RWPE2 (cell line): Measurements from ENCODE around the gene MYADML2.

Source experiments
- ATAC-seq: fragments of 200-7000 bp; cut with Tn5 transposase; 3 replicates; pipeline ENCODE4 v1.9.1; 2021; ENCODE audit warnings: low read depth
- DNase-seq: peaks from one replicate; pipeline ENCODE4 v3.0.0-alpha.2; 2020; ENCODE audit warnings: low spot score
- H3K27ac ChIP-seq: fragments of 450-650 bp; 2 replicates; pipeline ENCODE4 v1.5.1; 2017; ENCODE audit warnings: mild to moderate bottlenecking; ENCODE audit not compliant: poor library complexity, severe bottlenecking
- H3K27me3 ChIP-seq: fragments of 250-450 bp; sonication (Bioruptor Pico); 2 replicates; pipeline ENCODE4 v1.5.1; 2021; ENCODE audit warnings: mild to moderate bottlenecking, moderate library complexity; ENCODE audit not compliant: insufficient read depth, poor library complexity, severe bottlenecking
- H3K36me3 ChIP-seq: fragments of 250-450 bp; sonication (Bioruptor Pico); 2 replicates; pipeline ENCODE4 v1.5.1; 2020; ENCODE audit warnings: low read depth, mild to moderate bottlenecking, moderate library complexity
- H3K4me1 ChIP-seq: fragments of 250-450 bp; sonication (Bioruptor Pico); 2 replicates; pipeline ENCODE4 v1.5.1; 2021; ENCODE audit warnings: mild to moderate bottlenecking, moderate library complexity; ENCODE audit not compliant: insufficient read depth, poor library complexity, severe bottlenecking
- H3K4me3 ChIP-seq: fragments of 250-450 bp; sonication (Bioruptor Pico); 2 replicates; pipeline ENCODE4 v1.5.1; 2021; ENCODE audit warnings: mild to moderate bottlenecking, moderate library complexity; ENCODE audit not compliant: severe bottlenecking
- H3K9me3 ChIP-seq: fragments of 250-450 bp; sonication (Bioruptor Pico); 2 replicates; pipeline ENCODE4 v1.5.1; 2021; ENCODE audit warnings: mild to moderate bottlenecking, moderate library complexity; ENCODE audit not compliant: severe bottlenecking
- CTCF ChIP-seq: fragments of 450-650 bp; IDR thresholded peaks from one replicate; pipeline ENCODE4 v1.5.1; 2017; ENCODE audit warnings: mild to moderate bottlenecking, moderate library complexity; ENCODE audit not compliant: poor library complexity, severe bottlenecking

Gene MYADML2

DNA sequence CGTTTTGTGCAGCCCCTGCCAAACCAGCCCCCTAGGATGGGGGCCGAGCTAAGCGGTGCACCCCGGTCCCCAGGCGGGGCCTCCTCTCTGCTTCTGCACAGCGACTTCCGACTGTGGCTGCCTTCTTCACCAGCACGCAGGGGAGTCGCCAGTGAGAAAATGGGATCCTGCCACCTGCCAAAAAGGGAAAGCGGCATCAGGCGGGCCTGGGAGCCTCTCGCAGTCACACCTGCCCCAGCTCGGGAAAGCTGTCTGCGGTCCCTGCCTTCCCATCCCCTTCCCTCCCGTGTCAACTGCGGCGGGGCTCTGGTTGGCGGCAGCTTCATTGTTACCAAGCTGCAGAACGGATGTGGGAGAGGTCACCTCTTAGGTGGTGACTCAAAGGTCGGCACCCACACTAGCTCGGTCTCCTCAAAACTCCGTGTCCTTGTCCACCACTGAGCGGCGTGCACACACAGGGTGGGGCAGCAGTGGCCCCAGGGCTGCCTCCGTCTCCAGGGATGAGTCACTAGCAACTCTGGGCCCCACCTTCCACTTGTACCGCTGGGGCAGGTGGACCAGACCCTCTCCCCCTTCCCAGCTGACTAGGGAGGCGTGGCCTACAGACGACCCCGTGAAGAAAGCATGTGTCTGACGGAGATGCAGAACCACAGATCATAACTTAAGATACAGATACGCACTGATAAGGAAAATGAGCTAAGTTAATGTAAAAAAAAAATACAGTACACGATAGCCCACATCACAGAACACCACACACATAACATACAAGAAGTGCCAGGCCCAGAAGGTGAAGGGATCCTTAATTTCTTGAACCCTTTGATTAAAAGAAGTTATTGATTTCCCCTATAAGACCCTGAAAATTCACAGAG is 34.4 kb downstream of the MYADML2 start:
- Histone ChIP-seq H3K27me3 (no peaks in the 10 kb centered on the region), H3K27ac (peak overlapping the region; percentile 46), H3K4me1 (peaks cover 29% of the 10 kb centered on the region), H3K9me3 (no peaks in the 10 kb centered on the region), H3K4me3 (no peak overlapping the region), H3K36me3 (peaks cover 63% of the 10 kb centered on the region)
- ATAC-seq (peak; percentile 53), DNase-seq (peak; percentile 91)
- TF ChIP-seq CTCF, result peak; percentile 27

DNA sequence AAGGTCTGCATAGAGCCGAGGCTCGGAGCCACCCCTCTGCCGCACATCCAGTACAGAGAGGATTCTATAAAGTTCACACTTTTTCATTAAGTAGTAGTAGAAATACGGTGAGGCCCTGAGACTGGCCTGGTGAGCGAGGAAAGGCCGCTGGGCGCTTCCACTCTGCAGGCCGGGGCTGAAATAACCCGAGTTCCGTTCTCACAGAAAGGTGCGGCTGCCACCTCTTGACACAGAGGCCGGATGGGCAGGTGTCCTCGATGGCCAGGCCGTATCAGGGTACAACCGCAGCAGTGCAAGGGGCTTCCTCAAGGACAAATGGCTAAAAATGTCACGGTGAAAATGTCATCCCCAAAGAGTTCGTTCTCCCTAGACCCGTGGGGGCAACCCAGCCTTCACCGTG is 35.1 kb downstream of the MYADML2 start:
- no peaks in the 10 kb centered on the region for H3K27me3 ChIP-seq
- H3K4me1 ChIP-seq, result peaks cover 27% of the 10 kb centered on the region
- H3K4me3 ChIP-seq, result peak overlapping the region; percentile 2
- DNase-seq (no peak), ATAC-seq (no peak)
- H3K9me3 ChIP-seq, result no peaks in the 10 kb centered on the region
- no peak for TF ChIP-seq CTCF
- peak overlapping the region; percentile 46 for H3K27ac ChIP-seq
- peaks cover 70% of the 10 kb centered on the region for H3K36me3 ChIP-seq

DNA sequence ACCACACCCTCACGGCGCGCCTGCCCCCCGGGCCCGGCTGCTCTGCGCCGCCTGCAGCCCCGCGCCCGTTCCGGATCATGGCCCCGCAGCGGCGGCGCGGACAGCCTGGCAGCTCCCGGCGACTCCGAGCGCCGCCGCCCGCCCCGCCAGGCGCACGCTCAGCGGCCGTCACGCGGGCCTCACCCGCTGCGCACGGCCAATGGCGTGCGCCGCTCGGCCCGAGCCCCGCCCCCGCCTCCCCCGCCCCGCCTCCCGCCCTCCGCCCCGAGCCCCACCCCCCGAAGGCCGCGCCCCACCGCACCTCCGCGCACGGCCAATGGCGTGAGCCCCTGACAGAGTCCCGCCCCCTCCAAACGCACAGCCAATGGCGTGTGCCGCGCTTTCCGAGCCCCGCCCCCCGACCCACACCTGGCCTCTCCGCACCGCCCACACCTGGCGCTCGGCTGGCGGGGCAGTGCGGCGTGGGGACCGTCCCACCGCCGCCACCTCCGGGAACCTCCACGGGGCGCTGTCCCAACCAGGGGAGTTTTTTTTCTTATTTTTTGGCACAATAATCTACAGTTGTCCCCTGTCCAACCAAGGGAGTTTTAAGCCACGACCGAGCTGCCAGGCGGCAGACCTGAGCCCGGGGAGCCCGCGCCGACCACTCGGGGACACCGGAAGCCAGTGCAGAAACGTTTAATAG is 35.6 kb downstream of the MYADML2 start, which contains the start of gene PCYT2:
TSS of gene PCYT2 (minus strand) at position 123 of the 685 bp plus-strand sequence. CDS start at position 79, 44 bp downstream.
- Histone ChIP-seq H3K9me3 (no peaks in the 10 kb centered on the region), H3K4me3 (peak within 1 kb of the TSS; percentile 99), H3K27me3 (no peaks in the 10 kb centered on the region), H3K27ac (peak within 1 kb of the TSS; percentile 58), H3K36me3 (peaks cover 76% of the 10 kb centered on the region), H3K4me1 (peaks cover 22% of the 10 kb centered on the region)
- peak; percentile 97 for DNase-seq
- peak; percentile 85 for ATAC-seq
- TF ChIP-seq CTCF, result no peak

DNA sequence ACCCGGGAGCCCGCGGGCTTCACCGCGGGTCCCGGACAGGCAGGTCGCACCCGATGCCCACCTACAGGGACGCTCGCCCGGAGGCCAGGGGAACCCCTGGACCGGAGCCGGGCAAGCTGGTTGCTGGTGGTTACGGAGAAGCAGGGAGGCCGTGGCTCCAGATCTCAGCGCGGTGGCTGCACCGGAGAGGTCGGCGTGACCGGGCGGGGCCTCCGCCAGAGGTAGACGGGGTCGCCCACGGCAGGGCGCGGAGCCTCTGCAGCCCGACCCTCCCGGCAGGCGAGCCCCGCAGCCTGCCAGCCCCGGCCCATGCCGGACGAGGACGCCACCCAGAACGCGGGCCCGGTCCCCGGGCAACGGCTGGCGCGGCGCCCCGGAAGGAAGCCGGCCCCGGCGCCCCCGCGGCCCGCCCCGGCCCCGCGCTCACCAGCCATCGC is 36.2 kb downstream of the MYADML2 start:
- ATAC-seq, result no peak
- Histone ChIP-seq H3K4me1 (peaks cover 20% of the 10 kb centered on the region), H3K9me3 (no peaks in the 10 kb centered on the region), H3K36me3 (peaks cover 73% of the 10 kb centered on the region), H3K27ac (peak overlapping the region; percentile 58), H3K4me3 (peak overlapping the region; percentile 99), H3K27me3 (no peaks in the 10 kb centered on the region)
- no peak for DNase-seq
- TF ChIP-seq CTCF, result no peak
